GM12878 (cell line): ENCODE data around the gene RND1. TPM values are rescaled to one million over a fixed set of nuclear protein-coding genes. Genes with fewer than 3 reads are reported as not detected.
A peak's percentile ranks its signal among the peaks of the same experiment; 100 is the strongest.

Experiments
- ATAC-seq: fragments of 200-7000 bp; cut with Tn5 transposase; 3 replicates; pipeline ENCODE4 v1.9.1; 2020; ENCODE audit warnings: mild to moderate bottlenecking, moderate library complexity
- BruUV-seq: library from RNA; stranded (reverse); fragments of 400-500 nt; replicated peaks from 2 replicates; lab custom pipeline; 2021; lab: Mats Ljungman, UMichigan
- CTCF ChIA-PET: fragments of 300-600 bp; sonication (Branson Sonifier 250); formaldehyde crosslinking; extraction: SDS; loops from one replicate; lab custom pipeline; 2021; ENCODE audit warnings: inconsistent platforms; lab: Yijun Ruan, JAX
- POLR2A ChIA-PET: fragments of 350-600 bp; formaldehyde crosslinking; extraction: SDS; loops from one replicate; lab custom pipeline; 2021; ENCODE audit warnings: inconsistent platforms; lab: Charles Lee
- RAD21 ChIA-PET: fragments of 300-600 bp; sonication (Branson Sonifier 250); formaldehyde crosslinking; loops from one replicate; lab custom pipeline; 2023; ENCODE audit warnings: antibody characterized with exemption; ENCODE audit not compliant: unreplicated experiment; lab: Charles Lee
- SMC1A ChIA-PET: fragments of 300-600 bp; sonication (Branson Sonifier 250); formaldehyde crosslinking; loops from one replicate; lab custom pipeline; 2023; ENCODE audit not compliant: unreplicated experiment, uncharacterized antibody; lab: Charles Lee
- DNase-seq: peaks from one replicate; pipeline ENCODE4 v3.0.0-alpha.2; 2011; ENCODE audit warnings: low read depth, low spot score
- FAIRE-seq: peaks from 3 replicates; lab custom pipeline; 2011; peaks lifted over from hg19 to GRCh38; lab: Jason Lieb, UNC
- H2AFZ ChIP-seq: 2 replicates; pipeline ENCODE4 v1.6.0; 2011; ENCODE audit warnings: low read depth, low read length, control low read depth; ENCODE audit not compliant: control insufficient read depth
- H3K27ac ChIP-seq: 2 replicates; pipeline ENCODE4 v1.5.1; 2011; ENCODE audit warnings: control low read depth; ENCODE audit not compliant: control insufficient read depth, insufficient read depth
- H3K27me3 ChIP-seq, 2 experiments: replicated peaks in 1 of 2; 2 replicates each; pipeline versions ENCODE4 v1.6.0 to v1.6.1; 2011; ENCODE audit warnings: low read length in 1 of 2; ENCODE audit not compliant: control insufficient read depth in 2 of 2, insufficient read depth in 2 of 2
- H3K36me3 ChIP-seq, 2 experiments: 2 replicates each; pipeline ENCODE4 v1.5.1; 2011; ENCODE audit warnings: low read length in 1 of 2; ENCODE audit not compliant: control insufficient read depth in 2 of 2, insufficient read depth in 2 of 2
- H3K4me1 ChIP-seq: 2 replicates; pipeline ENCODE4 v1.6.1; 2011; ENCODE audit warnings: mild to moderate bottlenecking, low read length, moderate library complexity, mixed read lengths; ENCODE audit not compliant: control insufficient read depth, insufficient read depth
- H3K4me2 ChIP-seq: 2 replicates; pipeline ENCODE4 v1.6.0; 2011; ENCODE audit warnings: control low read depth; ENCODE audit not compliant: control insufficient read depth, insufficient read depth
- H3K4me3 ChIP-seq: fragments of 200-600 bp; sonication (generic); 2 replicates; pipeline ENCODE4 v1.5.1; 2016
- H3K79me2 ChIP-seq: 2 replicates; pipeline ENCODE4 v1.6.0; 2011; ENCODE audit warnings: low read length; ENCODE audit not compliant: control insufficient read depth, insufficient read depth
- H3K9ac ChIP-seq: 2 replicates; pipeline ENCODE4 v1.8.0; 2011; ENCODE audit warnings: low read length, control low read depth, mixed read lengths; ENCODE audit not compliant: control insufficient read depth, insufficient read depth
- H3K9me3 ChIP-seq: replicated peaks from 3 replicates; pipeline ENCODE4 v1.5.1; 2011; ENCODE audit warnings: mild to moderate bottlenecking, low read length; ENCODE audit not compliant: control insufficient read depth, insufficient read depth
- H4K20me1 ChIP-seq: 2 replicates; pipeline ENCODE4 v1.6.0; 2011; ENCODE audit not compliant: control insufficient read depth, insufficient read depth
- ATF7 ChIP-seq: fragments of 450-650 bp; IDR thresholded peaks from 2 replicates; pipeline ENCODE4 v1.6.1; 2016; ENCODE audit warnings: low read depth, mild to moderate bottlenecking
- BCL3 ChIP-seq: IDR thresholded peaks from 2 replicates; pipeline ENCODE4 v1.6.1; 2011; ENCODE audit warnings: borderline replicate concordance, low read depth, mild to moderate bottlenecking, moderate library complexity, low read length; ENCODE audit not compliant: insufficient read depth, poor library complexity, severe bottlenecking
- BMI1 ChIP-seq: fragments of 450-650 bp; IDR thresholded peaks from 2 replicates; pipeline ENCODE4 v1.6.1; 2016; ENCODE audit warnings: mild to moderate bottlenecking, moderate library complexity, borderline replicate concordance
- CREB1 ChIP-seq: IDR thresholded peaks from 2 replicates; pipeline ENCODE4 v1.6.1; 2012; ENCODE audit warnings: low read depth, mild to moderate bottlenecking, inconsistent platforms
- EGR1 ChIP-seq, 2 experiments: IDR thresholded peaks; 1 replicate in 1 of 2; 2 replicates in 1 of 2; pipeline ENCODE4 v1.6.1; 2011 to 2012; ENCODE audit warnings: low read depth in 2 of 2, low read length in 2 of 2, borderline replicate concordance in 1 of 2, mild to moderate bottlenecking in 1 of 2, moderate library complexity in 1 of 2
- FOXK2 ChIP-seq: fragments of 450-650 bp; IDR thresholded peaks from 2 replicates; pipeline ENCODE4 v1.6.1; 2017; ENCODE audit warnings: mild to moderate bottlenecking, moderate library complexity
- GABPA ChIP-seq: IDR thresholded peaks from 2 replicates; pipeline ENCODE4 v1.6.1; 2014; ENCODE audit warnings: antibody characterized with exemption, low read depth, mild to moderate bottlenecking, inconsistent platforms
- IKZF2 ChIP-seq, 2 experiments: fragments of 450-650 bp; IDR thresholded peaks; 2 replicates each; pipeline ENCODE4 v1.6.1; 2017; ENCODE audit warnings: mild to moderate bottlenecking in 2 of 2, moderate library complexity in 2 of 2
- LARP7 ChIP-seq: fragments of 450-650 bp; IDR thresholded peaks from 2 replicates; pipeline ENCODE4 v1.6.1; 2017; ENCODE audit warnings: mild to moderate bottlenecking
- MEF2B ChIP-seq: fragments of 450-650 bp; IDR thresholded peaks from 2 replicates; pipeline ENCODE4 v1.6.1; 2018; ENCODE audit warnings: mild to moderate bottlenecking, moderate library complexity; ENCODE audit not compliant: partially characterized antibody, poor library complexity, severe bottlenecking
- RELB ChIP-seq: fragments of 450-650 bp; IDR thresholded peaks from 2 replicates; pipeline ENCODE4 v1.6.1; 2017; ENCODE audit warnings: low read depth, mild to moderate bottlenecking, moderate library complexity
- TCF3 ChIP-seq: IDR thresholded peaks from 2 replicates; pipeline ENCODE4 v1.6.1; 2012; ENCODE audit warnings: low read depth, mild to moderate bottlenecking, low read length, borderline replicate concordance; ENCODE audit not compliant: insufficient read depth
- ZBTB11 ChIP-seq: fragments of 450-650 bp; formaldehyde crosslinking; IDR thresholded peaks from 2 replicates; pipeline ENCODE4 v1.5.0; 2022; ENCODE audit warnings: mild to moderate bottlenecking, missing genetic modification characterization
- WGBS: methylation state at CpG from one replicate; pipeline ENCODE4 v1.1.6; 2016; ENCODE audit warnings: low lambda C conversion rate; ENCODE audit not compliant: insufficient replicate concordance, insufficient coverage; ENCODE audit errors: missing lambda C conversion rate; 5-methylcytosine and 5-hydroxymethylcytosine counted together
- in situ Hi-C: fragments of 300-500 bp; cut with MboI; formaldehyde crosslinking; loops from 9 replicates; pipeline ENCODE4 v1.14.3; 2018; ENCODE audit warnings: mixed read lengths
- intact Hi-C: fragments of 100-400 bp; cut with micrococcal nuclease; formaldehyde crosslinking; loops from one replicate; pipeline ENCODE4 v1.14.2; 2022; ENCODE audit not compliant: unreplicated experiment
- polyA plus RNA-seq, 11 experiments: library from polyadenylated mRNA; depleted of rRNA in 4 of 11; unstranded in 6 of 11; stranded (reverse) in 5 of 11; fragments of >200 nt; fragmentation: Nextera tagmentation in 4 of 11; fragmentation: Illumina TruSeq in 1 of 11; extraction: Ambion mirVana in 4 of 11; extraction: Trizol in 1 of 11; gene quantifications; 1 replicate in 1 of 11; 2 replicates in 10 of 11; pipeline versions ENCODE4 v1.2.1 to v1.2.3, GENCODE V29; 2011 to 2016; ENCODE audit warnings: inconsistent platforms in 2 of 11, missing spikeins in 2 of 11, low read depth in 1 of 11
- total RNA-seq, 4 experiments: library from RNA; depleted of rRNA in 3 of 4; stranded (reverse); fragments of >200 nt in 3 of 4; fragmentation: Illumina TruSeq in 1 of 4; extraction: Trizol in 1 of 4; gene quantifications; 2 replicates each; pipeline versions ENCODE4 v1.2.1 to v1.2.3, GENCODE V29; 2013 to 2021

Gene RND1
- total and polyA plus RNA-seq, 10 of the 15 experiments (the other 5 are each of a cell fraction or from before 2014, with no cell fraction given) = 0.24 to 5.1 (median 1.5) TPM

- DNase-seq (no peak), ATAC-seq (no peak; the same call in 1 of the 3 replicates), FAIRE-seq (no peak)
- peaks cover 6% of the 10 kb centered on the region for H3K79me2 ChIP-seq
- ChIA-PET POLR2A (interaction anchor here (0.6 to 5.0 kb wide), 14 partner anchors 8 to 285 kb away, joined by 3 to 52 read pairs (median 6); partner anchors contain the start of genes ARF3 and DDX23), SMC1A (interaction anchor here (0.9 to 10.6 kb wide), 6 partner anchors 10 to 103 kb away, joined by 3 to 79 read pairs (median 8); partner anchors contain the start of genes ARF3 and DDX23), RAD21 (interaction anchor here (0.7 to 3.4 kb wide), 6 partner anchors 13 to 87 kb away, joined by 4 to 42 read pairs (median 8); partner anchors contain the start of genes DDX23 and FKBP11), CTCF (interaction anchor here (0.8 to 9.9 kb wide), 14 partner anchors 11 to 177 kb away, joined by 3 to 135 read pairs (median 4); partner anchors contain the start of genes DDX23 and FKBP11)
- peaks cover 12% of the 10 kb centered on the region for H3K4me1 ChIP-seq
- no peaks in the 10 kb centered on the region for H3K9me3 ChIP-seq
- H4K20me1 ChIP-seq = no peaks in the 10 kb centered on the region
- in situ Hi-C loops = no loop called here
- BruUV-seq = no TSS peak
- intact Hi-C loops = no loop called here
- WGBS = 62% methylated on average over 6 of the region's 6 CpGs
- peak overlapping the region; percentile 84 for H2AFZ ChIP-seq
- peak overlapping the region; percentile 79; the same call in 1 of the 2 replicates for H3K4me3 ChIP-seq
- 0 out of 2 replicates have a peak overlapping the region, but pooled peaks have one; percentile 4 for H3K9ac ChIP-seq
- H3K27ac ChIP-seq = peak overlapping the region; percentile 7
- H3K36me3 ChIP-seq = peaks cover 0 to 3% of the 10 kb centered on the region in 2 experiments; a peak in 1 of 4 replicates
- no peaks in the 10 kb centered on the region for H3K27me3 ChIP-seq
- H3K4me2 ChIP-seq = peak overlapping the region; percentile 99
- TF ChIP-seq ZBTB11 (CRISPR knock-in tag) (peak; percentile 70), IKZF2 (IDR thresholded peaks at IDR 0.05) (peak; percentile 78 to 86), MEF2B (no peak), LARP7 (no peak), BCL3 (peak; percentile 19), CREB1 (peak; percentile 30; the same call in 1 of the 2 replicates), RELB (peak; percentile 72), BMI1 (no peak), EGR1 (IDR thresholded peaks at IDR 0.05; ENCODE audit: borderline replicate concordance in 1 of 2, low read depth in 2 of 2, low read length in 2 of 2) (no peak), GABPA (peak; percentile 75; the same call in 1 of the 2 replicates), TCF3 (0 out of 2 replicates have a peak, but pooled peaks have one; percentile 19), FOXK2 (no peak), ATF7 (peak; percentile 73)
Measured at GRCh38 chr12:48866052-48866711, 512 bp upstream of the RND1 start.
